Fibroblast of mammary gland (primary cell): ENCODE results near the gene CORO2B.

Source experiments
- DNase-seq: peaks from one replicate; pipeline ENCODE4 v3.0.0-alpha.2; 2010; ENCODE audit warnings: low read depth
- H3K4me3 ChIP-seq: 2 replicates; pipeline ENCODE4 v1.5.1; 2011; ENCODE audit warnings: low read depth, mild to moderate bottlenecking, low read length, moderate library complexity; ENCODE audit not compliant: control insufficient read depth
- CTCF ChIP-seq: conservative IDR thresholded peaks from 2 replicates; pipeline ENCODE4 v1.5.1; 2011; ENCODE audit warnings: low read depth, low read length, inconsistent platforms; ENCODE audit not compliant: control insufficient read depth, insufficient read depth

Gene CORO2B

GRCh38 chr15:68580026-68580882, 1.5 kb downstream of the CORO2B start:
- TF ChIP-seq CTCF, result no peak
- no peak for DNase-seq
- peak overlapping the region; percentile 62 for H3K4me3 ChIP-seq

GRCh38 chr15:68580883-68581155, 2.0 kb downstream of the CORO2B start:
- TF ChIP-seq CTCF, result no peak
- H3K4me3 ChIP-seq, result peak overlapping the region; percentile 62
- no peak for DNase-seq

GRCh38 chr15:68581725-68582124, 2.9 kb downstream of the CORO2B start:
- no peak overlapping the region for H3K4me3 ChIP-seq
- no peak for TF ChIP-seq CTCF
- no peak for DNase-seq

- H3K4me3 ChIP-seq, result no peak overlapping the region
- TF ChIP-seq CTCF, result no peak
- DNase-seq, result no peak
These were observed 3.4 kb downstream of the CORO2B start for GRCh38 chr15:68582236-68582635.

- no peak overlapping the region for H3K4me3 ChIP-seq
- no peak for DNase-seq
- TF ChIP-seq CTCF, result no peak
These were observed 4.1 kb downstream of the CORO2B start for GRCh38 chr15:68582864-68583263.

GRCh38 chr15:68583321-68583720, 4.5 kb downstream of the CORO2B start:
- no peak overlapping the region for H3K4me3 ChIP-seq
- TF ChIP-seq CTCF, result no peak
- DNase-seq, result no peak
